Aorta (tissue), 5 donors: Measurements from ENCODE around the gene KRT23. TPM values are rescaled to one million over a fixed set of nuclear protein-coding genes. Genes with fewer than 3 reads are reported as not detected.

ENCODE experiments used
- ATAC-seq: fragments of 200-7000 bp; cut with Tn5 transposase; one replicate; pipeline ENCODE4 v1.9.1; 2022; ENCODE audit warnings: moderate library complexity; ENCODE audit not compliant: low FRiP score
- DNase-seq, 2 donors: peaks; one replicate each; pipeline ENCODE4 v3.0.0-alpha.2; 2020
- H3K27ac ChIP-seq, 2 donors: one replicate each; pipeline ENCODE4 v1.5.1; 2013; ENCODE audit warnings: low read length in 2 of 2, mild to moderate bottlenecking in 2 of 2, moderate library complexity in 2 of 2, control low read depth in 1 of 2, inconsistent platforms in 1 of 2, low read depth in 1 of 2
- H3K27me3 ChIP-seq, 2 donors: one replicate each; pipeline ENCODE4 v1.6.1; 2013; ENCODE audit warnings: control low read depth in 1 of 2, low read length in 1 of 2, mild to moderate bottlenecking in 1 of 2, moderate library complexity in 1 of 2; ENCODE audit not compliant: insufficient read depth in 2 of 2, control insufficient read depth in 1 of 2
- H3K36me3 ChIP-seq, 2 donors: one replicate each; pipeline ENCODE4 v1.6.1; 2013; ENCODE audit warnings: control low read depth in 1 of 2, low read length in 1 of 2, mild to moderate bottlenecking in 1 of 2; ENCODE audit not compliant: insufficient read depth in 2 of 2, control insufficient read depth in 1 of 2
- H3K4me1 ChIP-seq, 2 donors: one replicate each; pipeline ENCODE4 v1.6.1; 2013; ENCODE audit warnings: low read length in 2 of 2, control low read depth in 1 of 2, mild to moderate bottlenecking in 1 of 2, moderate library complexity in 1 of 2; ENCODE audit not compliant: insufficient read depth in 2 of 2, control insufficient read depth in 1 of 2
- H3K4me3 ChIP-seq, 2 donors: one replicate each; pipeline ENCODE4 v1.5.1; 2013; ENCODE audit warnings: low read length in 2 of 2, control low read depth in 1 of 2, mild to moderate bottlenecking in 1 of 2
- H3K9me3 ChIP-seq: one replicate; pipeline ENCODE4 v1.6.1; 2013; ENCODE audit warnings: mild to moderate bottlenecking, low read length; ENCODE audit not compliant: control insufficient read depth
- WGBS, 2 donors: extraction: QIAGEN DNeasy Blood & Tissue Kit; methylation state at CpG; one replicate each; pipeline ENCODE4 v1.1.7; 2013; 5-methylcytosine and 5-hydroxymethylcytosine counted together
- intact Hi-C, 2 donors: fragments of 100-400 bp; cut with DNase I; formaldehyde crosslinking; loops; one replicate each; pipeline versions ENCODE4 v1.14.2 to v1.15.0; 2022
- polyA plus RNA-seq, 2 donors: library from polyadenylated mRNA; stranded (reverse); fragments of 200-250 nt; gene quantifications; one replicate each; pipeline ENCODE4 v1.2.3, GENCODE V29; 2013
- total RNA-seq, 2 donors: library from RNA; stranded (reverse); fragmentation: NEBNext Ultra II Directional; extraction: Animal tissue kit (Norgen Biotek cat#: 25700); gene quantifications; one replicate each; pipeline ENCODE4 v1.2.1, GENCODE V29; 2021
- donor health status: healthy with polysubstance abuse.
- donor health status: Bipolar disorder and iron deficiency.
- donor health status: DM: no; HTN: no; CAD: no.
- donor health status: DM: no; HTN: no; CAD: no.
- donor health status: DM: yes; HTN: yes; CAD: no.

Gene KRT23
- total and polyA plus RNA-seq, 4 donors: 0.30 to 0.50 (median 0.39) TPM; not detected in 1

DNA sequence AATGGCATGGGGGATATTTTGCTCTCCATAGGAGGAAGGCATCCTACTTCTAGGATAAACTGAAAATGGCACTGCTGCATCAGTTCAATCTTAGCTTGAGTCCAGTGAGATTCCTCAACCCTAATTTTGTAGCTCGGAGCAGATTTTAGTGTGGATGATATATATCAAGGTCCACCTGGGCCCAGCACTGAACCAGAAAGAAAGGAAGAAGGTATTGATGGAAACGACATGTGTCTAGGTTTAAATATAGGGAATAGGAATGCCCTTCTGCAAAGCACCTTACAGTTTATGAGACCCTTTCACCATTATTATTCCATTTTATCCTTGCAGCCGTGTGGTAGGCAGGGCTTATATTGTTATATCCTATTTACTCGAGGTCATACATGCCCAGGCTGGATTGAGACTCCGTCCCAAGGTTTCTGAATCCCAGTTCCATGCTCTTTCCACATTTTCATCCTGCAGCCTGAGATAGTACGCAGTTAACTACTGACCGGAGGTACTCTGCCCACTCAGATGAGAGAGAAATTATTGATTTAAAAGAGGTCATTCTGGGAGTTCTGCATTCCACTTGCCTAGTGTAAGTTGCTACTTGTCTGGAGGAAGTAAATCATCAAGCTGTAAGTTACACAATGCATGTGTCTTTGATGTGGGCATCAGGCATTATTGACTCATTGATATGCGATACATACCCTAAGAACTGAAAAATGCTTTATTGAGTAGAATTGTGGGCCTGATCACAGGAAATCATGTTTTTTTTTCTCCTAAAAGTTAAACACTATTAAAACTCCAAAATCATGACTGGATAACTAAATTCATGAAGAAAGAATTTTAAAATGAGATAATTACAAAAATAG is 19.2 kb upstream of the KRT23 start:
- no peaks in the 10 kb centered on the region for H3K36me3 ChIP-seq
- 58 to 68% methylated on average over 8 of the region's 8 CpGs for WGBS, 2 donors
- H3K9me3 ChIP-seq: no peaks in the 10 kb centered on the region
- ATAC-seq: no peak
- intact Hi-C loops: no loop called here
- H3K4me3 ChIP-seq: no peak overlapping the region
- H3K27ac ChIP-seq: no peak overlapping the region
- no peak for DNase-seq
- no peaks in the 10 kb centered on the region for H3K4me1 ChIP-seq
- peaks cover 0 to 2% of the 10 kb centered on the region in 2 donors for H3K27me3 ChIP-seq

GRCh38 chr17:40953881-40954280 is 16.4 kb upstream of the KRT23 start:
- Histone ChIP-seq H3K4me1 (no peaks in the 10 kb centered on the region), H3K9me3 (peaks cover 2% of the 10 kb centered on the region), H3K4me3 (no peak overlapping the region), H3K27ac (no peak overlapping the region), H3K36me3 (no peaks in the 10 kb centered on the region), H3K27me3 (peaks cover 0 to under 1% of the 10 kb centered on the region in 2 donors)
- no peak for DNase-seq
- WGBS, 2 donors: 83 to 85% methylated on average over 2 of the region's 2 CpGs
- ATAC-seq: no peak
- intact Hi-C loops: no loop called here

GRCh38 chr17:40952661-40953060 is 15.2 kb upstream of the KRT23 start:
- peaks cover 2% of the 10 kb centered on the region for H3K9me3 ChIP-seq

DNA sequence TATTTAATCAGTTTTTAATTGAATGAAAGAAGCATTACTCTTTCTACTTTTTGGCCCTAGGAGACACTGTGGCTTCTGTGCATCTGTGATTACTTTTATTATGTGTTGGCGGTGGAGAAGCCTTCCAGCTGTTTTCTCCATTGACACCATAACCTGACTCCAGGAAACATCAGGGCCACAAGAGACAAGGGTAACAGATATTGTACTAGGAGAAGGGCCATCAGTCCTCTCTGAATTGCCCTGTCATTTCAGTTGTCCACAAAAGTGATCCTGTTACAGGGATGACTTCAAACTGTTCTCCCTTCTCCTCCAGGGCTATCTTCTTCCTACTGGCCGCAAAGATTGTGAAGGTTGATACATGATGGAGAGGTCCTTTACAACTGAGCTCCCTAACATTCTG is 14.7 kb upstream of the KRT23 start:
- WGBS, 2 donors: 81% methylated on average over 2 of the region's 2 CpGs
- ATAC-seq: no peak
- Histone ChIP-seq H3K4me3 (no peak overlapping the region), H3K27ac (no peak overlapping the region), H3K9me3 (peaks cover 2% of the 10 kb centered on the region), H3K27me3 (no peaks in the 10 kb centered on the region), H3K4me1 (no peaks in the 10 kb centered on the region), H3K36me3 (no peaks in the 10 kb centered on the region)
- DNase-seq: no peak
- intact Hi-C loops: no loop called here

More at GRCh38 chr17:40952661-40953060, 15.2 kb upstream of the KRT23 start:
- Histone ChIP-seq H3K27me3 (no peaks in the 10 kb centered on the region), H3K4me1 (no peaks in the 10 kb centered on the region), H3K36me3 (no peaks in the 10 kb centered on the region), H3K27ac (no peak overlapping the region), H3K4me3 (no peak overlapping the region)
- DNase-seq (no peak), ATAC-seq (no peak)
- 28 to 39% methylated on average over 1 of the region's 1 CpG for WGBS, 2 donors
- intact Hi-C loops: no loop called here

GRCh38 chr17:40951011-40951622 is 13.7 kb upstream of the KRT23 start:
- Histone ChIP-seq H3K4me1 (no peaks in the 10 kb centered on the region), H3K36me3 (no peaks in the 10 kb centered on the region), H3K27ac (no peak overlapping the region), H3K4me3 (no peak overlapping the region), H3K9me3 (peaks cover 2% of the 10 kb centered on the region), H3K27me3 (no peaks in the 10 kb centered on the region)
- intact Hi-C loops: no loop called here
- DNase-seq: no peak
- WGBS, 2 donors: 97 to 100% methylated on average over 2 of the region's 2 CpGs
- no peak for ATAC-seq

- H3K4me3 ChIP-seq: no peak overlapping the region
- DNase-seq: no peak
- H3K27ac ChIP-seq: no peak overlapping the region
- 73 to 76% methylated on average over 7 of the region's 7 CpGs for WGBS, 2 donors
- H3K4me1 ChIP-seq: no peaks in the 10 kb centered on the region
- peaks cover 2% of the 10 kb centered on the region for H3K9me3 ChIP-seq
- intact Hi-C loops: no loop called here
- no peaks in the 10 kb centered on the region for H3K36me3 ChIP-seq
- ATAC-seq: no peak
- H3K27me3 ChIP-seq: no peaks in the 10 kb centered on the region
These were observed 12.7 kb upstream of the KRT23 start for GRCh38 chr17:40950176-40950575.

DNA sequence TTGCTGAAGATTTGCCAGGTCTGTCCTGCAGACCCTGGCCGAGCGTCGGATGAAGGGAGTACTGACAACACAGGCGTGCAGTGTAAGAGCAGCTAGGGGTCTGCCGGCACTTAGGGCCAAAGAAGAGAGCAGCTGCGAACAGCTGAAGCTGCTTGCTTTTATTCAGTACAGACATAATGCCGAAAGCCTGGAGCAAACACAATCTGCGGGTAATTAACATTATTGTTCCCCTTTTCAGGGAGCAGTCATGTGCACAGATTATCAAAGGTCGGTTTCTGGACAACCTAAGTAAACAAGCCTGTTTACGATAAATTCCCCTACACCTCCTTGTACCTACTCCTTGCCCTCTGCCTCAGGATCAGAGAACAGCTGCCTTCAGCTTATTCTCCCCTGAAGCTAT is 12.0 kb upstream of the KRT23 start:
- WGBS, 2 donors: 20 to 21% methylated on average over 10 of the region's 10 CpGs
- Histone ChIP-seq H3K9me3 (peaks cover 2% of the 10 kb centered on the region), H3K4me3 (no peak overlapping the region), H3K36me3 (no peaks in the 10 kb centered on the region), H3K27me3 (no peaks in the 10 kb centered on the region), H3K4me1 (no peaks in the 10 kb centered on the region), H3K27ac (no peak overlapping the region)
- ATAC-seq (no peak), DNase-seq (no peak)
- intact Hi-C loops: no loop called here

DNA sequence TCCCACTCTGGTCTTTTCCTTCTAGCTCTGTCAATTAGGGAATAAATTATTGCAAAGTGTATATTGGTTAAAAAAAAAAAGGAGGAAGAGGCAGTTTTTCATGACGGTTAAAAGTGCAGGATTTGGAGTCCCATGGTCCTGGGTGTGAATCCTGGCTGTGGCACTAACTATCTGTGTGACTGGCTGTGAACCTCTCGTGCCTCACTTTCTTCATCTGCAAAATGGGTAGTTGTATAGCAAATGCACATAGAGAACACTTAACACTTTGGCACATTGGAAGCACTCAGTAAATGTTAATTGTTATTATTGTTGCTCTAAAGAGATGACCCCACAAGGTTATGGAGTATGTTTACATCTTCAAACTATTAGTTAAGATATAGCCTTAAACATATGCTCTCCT is 10.5 kb upstream of the KRT23 start:
- no peak overlapping the region for H3K4me3 ChIP-seq
- no peaks in the 10 kb centered on the region for H3K4me1 ChIP-seq
- no peaks in the 10 kb centered on the region for H3K27me3 ChIP-seq
- H3K36me3 ChIP-seq: no peaks in the 10 kb centered on the region
- DNase-seq (no peak), ATAC-seq (no peak)
- H3K27ac ChIP-seq: no peak overlapping the region
- intact Hi-C loops: no loop called here
- peaks cover 2% of the 10 kb centered on the region for H3K9me3 ChIP-seq
- 76 to 78% methylated on average over 2 of the region's 2 CpGs for WGBS, 2 donors

GRCh38 chr17:40945414-40945813 is 8.0 kb upstream of the KRT23 start:
- intact Hi-C loops: no loop called here
- Histone ChIP-seq H3K27ac (no peak overlapping the region), H3K4me3 (no peak overlapping the region), H3K27me3 (no peaks in the 10 kb centered on the region), H3K36me3 (no peaks in the 10 kb centered on the region), H3K9me3 (no peaks in the 10 kb centered on the region), H3K4me1 (no peaks in the 10 kb centered on the region)
- 81 to 85% methylated on average over 6 of the region's 6 CpGs for WGBS, 2 donors
- no peak for DNase-seq
- ATAC-seq: no peak
